ENCODE results near the gene NUFIP1. TPM values are rescaled to one million over a fixed set of nuclear protein-coding genes. Genes with fewer than 3 reads are reported as not detected.
"Not testable (repeated sequence)": the region's sequence is repeated elsewhere in the genome, so short reads cannot be mapped to it uniquely, and the experiment has no call there.

The NUFIP1 gene
- polyA plus RNA-seq, 2 donors = 1.8 to 3.0 TPM

DNA sequence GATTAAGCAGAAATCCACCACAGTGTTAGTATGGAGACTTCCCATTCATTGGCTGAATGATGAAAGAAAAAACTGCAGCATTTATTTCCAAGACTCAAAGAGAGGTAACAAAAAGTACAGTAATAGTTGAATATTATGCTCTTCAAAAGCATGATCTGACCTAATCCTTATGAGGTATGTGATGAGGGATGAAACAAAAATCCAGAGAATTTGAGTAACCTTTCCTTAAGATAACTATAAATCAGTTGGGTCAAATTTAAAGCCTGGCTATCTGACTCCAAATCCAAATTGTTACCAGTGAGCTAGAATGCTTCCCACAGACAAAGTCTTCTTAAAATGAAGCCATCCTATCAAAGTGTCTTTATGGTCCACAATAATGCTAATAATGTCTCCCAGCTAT is 38.1 kb downstream of the NUFIP1 start:
- Histone ChIP-seq H3K4me1 (ENCODE audit: control insufficient read depth in 2 of 2, insufficient read depth in 2 of 2, low read length in 1 of 2) (no peaks in the 10 kb centered on the region), H3K4me3 (ENCODE audit: low read depth in 1 of 2, low read length in 2 of 2) (no peak overlapping the region), H3K27ac (ENCODE audit: low read depth in 2 of 2, low read length in 1 of 2) (no peak overlapping the region), H3K9me3 (ENCODE audit: control insufficient read depth in 2 of 2, insufficient read depth in 1 of 2, low read depth in 1 of 2, low read length in 1 of 2) (no peaks in the 10 kb centered on the region), H3K36me3 (ENCODE audit: control insufficient read depth in 2 of 2, insufficient read depth in 2 of 2, low read length in 1 of 2) (no peaks in the 10 kb centered on the region), H3K27me3 (ENCODE audit: control insufficient read depth in 1 of 2, insufficient read depth in 2 of 2, low read length in 2 of 2) (no peaks in the 10 kb centered on the region)

DNA sequence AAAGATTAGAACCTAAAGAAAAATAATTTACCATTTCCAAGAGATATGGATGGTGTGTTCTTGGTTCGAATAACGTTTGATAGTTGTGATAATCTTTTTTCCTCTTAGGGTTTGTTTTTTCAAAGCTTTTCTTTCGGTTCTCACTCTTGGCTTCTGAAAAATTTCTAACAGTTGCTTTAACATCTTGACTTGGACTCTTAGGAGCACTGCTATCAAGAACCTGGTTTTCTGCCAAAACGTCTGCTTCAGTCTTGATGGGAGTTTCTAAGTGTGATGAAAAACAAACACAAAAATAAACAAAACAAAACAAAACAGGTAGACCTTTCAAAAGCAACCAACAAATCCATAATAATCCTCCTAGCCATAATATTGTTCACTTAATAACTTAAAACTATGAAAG is 45.9 kb downstream of the NUFIP1 start:
- WGBS, 2 donors = 79 to 81% methylated on average over 4 of the region's 4 CpGs
- H3K4me1 ChIP-seq (ENCODE audit: control insufficient read depth in 2 of 2, insufficient read depth in 2 of 2, low read length in 1 of 2); H3K27me3 ChIP-seq (ENCODE audit: control insufficient read depth in 1 of 2, insufficient read depth in 2 of 2, low read length in 2 of 2); H3K9me3 ChIP-seq (ENCODE audit: control insufficient read depth in 2 of 2, insufficient read depth in 1 of 2, low read depth in 1 of 2, low read length in 1 of 2); H3K36me3 ChIP-seq (ENCODE audit: control insufficient read depth in 2 of 2, insufficient read depth in 2 of 2, low read length in 1 of 2); H3K4me3 ChIP-seq (ENCODE audit: low read depth in 1 of 2, low read length in 2 of 2); H3K27ac ChIP-seq (ENCODE audit: low read depth in 2 of 2, low read length in 1 of 2): not testable (repeated sequence)

DNA sequence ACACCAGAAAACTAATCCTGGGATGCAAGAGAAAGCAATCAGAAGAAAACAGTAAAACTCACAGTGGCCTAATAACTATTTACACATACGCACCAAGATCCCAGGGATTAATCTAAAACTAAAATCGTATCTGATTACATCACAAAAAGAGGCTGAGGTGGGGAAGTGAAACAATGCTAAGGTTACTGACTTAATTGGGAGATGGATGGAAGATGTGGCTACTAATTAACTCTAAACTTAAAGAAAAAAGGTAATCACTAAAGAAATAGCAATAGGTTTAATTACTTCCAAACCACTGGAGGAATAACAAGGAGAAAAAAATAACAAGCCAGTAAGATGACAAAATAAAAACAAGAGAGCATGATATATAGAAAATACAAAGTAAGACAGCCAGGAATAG is 50.4 kb downstream of the NUFIP1 start:
- WGBS, 2 donors = 78 to 85% methylated on average over 2 of the region's 2 CpGs
- no peaks in the 10 kb centered on the region for H3K27me3 ChIP-seq (ENCODE audit: control insufficient read depth in 1 of 2, insufficient read depth in 2 of 2, low read length in 2 of 2)

DNA sequence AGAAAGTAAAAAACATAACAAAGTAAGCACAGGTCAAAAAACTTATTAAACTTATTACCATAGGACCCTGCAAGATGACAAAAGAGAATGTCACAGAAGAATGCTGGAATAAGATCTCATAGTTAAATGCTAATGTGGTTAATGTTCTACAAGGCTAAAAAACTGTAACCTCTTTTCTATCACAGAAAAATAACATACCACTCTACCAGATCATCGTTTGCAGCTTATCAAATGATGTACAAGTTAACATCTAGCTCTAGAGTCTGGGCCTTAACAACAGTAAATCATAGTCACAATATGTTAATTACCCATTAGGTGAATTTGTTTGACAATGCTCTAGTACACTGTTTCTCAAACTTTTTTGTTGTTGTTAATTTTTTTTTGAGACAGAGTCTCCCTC is 53.0 kb downstream of the NUFIP1 start:
- H3K27me3 ChIP-seq (ENCODE audit: control insufficient read depth in 1 of 2, insufficient read depth in 2 of 2, low read length in 2 of 2) = no peaks in the 10 kb centered on the region
- no peak overlapping the region for H3K27ac ChIP-seq (ENCODE audit: low read depth in 2 of 2, low read length in 1 of 2)
- H3K36me3 ChIP-seq (ENCODE audit: control insufficient read depth in 2 of 2, insufficient read depth in 2 of 2, low read length in 1 of 2) = no peaks in the 10 kb centered on the region
- no peak overlapping the region for H3K4me3 ChIP-seq (ENCODE audit: low read depth in 1 of 2, low read length in 2 of 2)
- 68 to 85% methylated on average over 1 of the region's 1 CpG for WGBS, 2 donors
- H3K4me1 ChIP-seq (ENCODE audit: control insufficient read depth in 2 of 2, insufficient read depth in 2 of 2, low read length in 1 of 2) = peaks cover 0 to 3% of the 10 kb centered on the region in 2 donors
- no peaks in the 10 kb centered on the region for H3K9me3 ChIP-seq (ENCODE audit: control insufficient read depth in 2 of 2, insufficient read depth in 1 of 2, low read depth in 1 of 2, low read length in 1 of 2)

More for the DNA sequence above, 50.4 kb downstream of the NUFIP1 start:
- Histone ChIP-seq H3K27ac (ENCODE audit: low read depth in 2 of 2, low read length in 1 of 2) (no peak overlapping the region), H3K4me1 (ENCODE audit: control insufficient read depth in 2 of 2, insufficient read depth in 2 of 2, low read length in 1 of 2) (no peaks in the 10 kb centered on the region), H3K9me3 (ENCODE audit: control insufficient read depth in 2 of 2, insufficient read depth in 1 of 2, low read depth in 1 of 2, low read length in 1 of 2) (no peaks in the 10 kb centered on the region), H3K4me3 (ENCODE audit: low read depth in 1 of 2, low read length in 2 of 2) (no peak overlapping the region), H3K36me3 (ENCODE audit: control insufficient read depth in 2 of 2, insufficient read depth in 2 of 2, low read length in 1 of 2) (no peaks in the 10 kb centered on the region)

DNA sequence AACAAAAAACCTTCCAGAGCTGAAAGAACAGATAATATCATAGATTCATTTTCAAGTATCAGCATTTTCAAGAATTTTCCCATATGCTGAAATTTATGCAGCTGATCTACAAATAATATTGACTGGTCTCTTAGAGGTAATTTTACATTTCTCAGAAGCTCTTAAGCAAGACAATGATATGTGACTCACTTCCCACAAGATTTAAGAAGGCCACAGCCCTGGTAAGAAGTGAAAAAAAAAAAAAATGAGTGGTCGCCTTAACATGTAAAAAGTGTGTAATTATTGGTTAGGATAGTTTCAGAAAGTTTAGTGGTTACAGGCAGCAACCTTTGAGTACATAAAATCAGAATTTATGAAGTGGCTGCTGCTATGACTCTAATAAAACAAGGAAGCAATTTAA is 54.5 kb downstream of the NUFIP1 start:
- Histone ChIP-seq H3K36me3 (ENCODE audit: control insufficient read depth in 2 of 2, insufficient read depth in 2 of 2, low read length in 1 of 2) (no peaks in the 10 kb centered on the region), H3K4me1 (ENCODE audit: control insufficient read depth in 2 of 2, insufficient read depth in 2 of 2, low read length in 1 of 2) (peaks cover 0 to 3% of the 10 kb centered on the region in 2 donors), H3K27ac (ENCODE audit: low read depth in 2 of 2, low read length in 1 of 2) (no peak overlapping the region), H3K4me3 (ENCODE audit: low read depth in 1 of 2, low read length in 2 of 2) (no peak overlapping the region), H3K27me3 (ENCODE audit: control insufficient read depth in 1 of 2, insufficient read depth in 2 of 2, low read length in 2 of 2) (no peaks in the 10 kb centered on the region), H3K9me3 (ENCODE audit: control insufficient read depth in 2 of 2, insufficient read depth in 1 of 2, low read depth in 1 of 2, low read length in 1 of 2) (no peaks in the 10 kb centered on the region)
- WGBS, 2 donors = 0% methylated on average over 1 of the region's 1 CpG

DNA sequence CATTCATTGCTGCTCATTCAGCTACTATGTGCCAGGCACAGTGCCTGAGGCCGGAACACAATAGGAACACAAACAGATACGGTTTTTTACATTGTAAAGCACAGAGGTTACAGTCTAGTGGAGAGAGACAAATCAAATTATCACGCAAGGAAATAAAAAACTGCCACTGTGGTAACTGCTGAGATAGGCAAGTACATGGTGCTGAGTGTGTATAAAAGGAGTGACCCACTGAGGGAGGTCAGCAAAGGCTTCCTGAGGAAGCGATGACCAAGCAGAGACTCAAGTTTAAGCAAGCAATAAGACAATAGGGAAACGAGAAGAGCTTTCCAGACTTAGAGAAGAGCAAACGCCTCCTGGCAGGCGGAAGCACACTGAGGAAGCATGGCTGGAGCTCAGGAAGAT is 56.4 kb downstream of the NUFIP1 start:
- Histone ChIP-seq H3K36me3 (ENCODE audit: control insufficient read depth in 2 of 2, insufficient read depth in 2 of 2, low read length in 1 of 2) (no peaks in the 10 kb centered on the region), H3K4me3 (ENCODE audit: low read depth in 1 of 2, low read length in 2 of 2) (no peak overlapping the region), H3K27me3 (ENCODE audit: control insufficient read depth in 1 of 2, insufficient read depth in 2 of 2, low read length in 2 of 2) (no peaks in the 10 kb centered on the region), H3K4me1 (ENCODE audit: control insufficient read depth in 2 of 2, insufficient read depth in 2 of 2, low read length in 1 of 2) (peaks cover 0 to 3% of the 10 kb centered on the region in 2 donors), H3K9me3 (ENCODE audit: control insufficient read depth in 2 of 2, insufficient read depth in 1 of 2, low read depth in 1 of 2, low read length in 1 of 2) (no peaks in the 10 kb centered on the region), H3K27ac (ENCODE audit: low read depth in 2 of 2, low read length in 1 of 2) (peak overlapping the region; percentile 70 to 74)
- WGBS, 2 donors = 36 to 52% methylated on average over 7 of the region's 7 CpGs

DNA sequence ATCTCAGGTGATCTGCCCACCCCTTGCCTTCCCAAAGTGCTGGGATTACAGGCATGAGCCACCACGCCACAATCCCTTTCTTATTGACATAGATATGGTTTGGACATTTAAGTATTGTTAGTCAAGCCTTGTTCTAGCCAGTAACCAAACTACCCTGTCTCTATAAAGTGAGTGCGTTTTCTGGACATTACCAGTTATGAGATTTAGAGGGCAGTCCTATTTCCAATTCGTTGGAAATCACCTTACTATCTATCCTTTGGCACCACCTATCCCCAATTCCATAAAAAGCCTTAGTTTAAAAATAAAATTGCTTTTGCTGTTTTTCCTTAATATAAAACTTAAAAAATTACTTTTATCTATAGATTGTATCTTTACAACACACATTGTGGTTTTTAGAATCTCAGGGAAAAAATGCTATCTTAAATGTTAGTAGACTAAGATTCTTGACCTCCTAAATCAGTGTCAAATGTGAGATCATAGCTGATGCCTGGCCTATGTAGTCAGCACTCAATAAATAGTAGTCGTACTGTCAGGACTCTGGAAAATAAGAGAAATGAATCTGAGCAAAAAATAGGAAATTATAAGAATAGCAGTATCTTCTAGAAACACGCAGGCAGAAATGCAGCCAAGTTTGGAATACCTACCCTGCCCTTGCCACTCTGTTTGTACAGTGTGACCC is 57.0 kb downstream of the NUFIP1 start:
- H3K27me3 ChIP-seq (ENCODE audit: control insufficient read depth in 1 of 2, insufficient read depth in 2 of 2, low read length in 2 of 2) = no peaks in the 10 kb centered on the region
- no peaks in the 10 kb centered on the region for H3K36me3 ChIP-seq (ENCODE audit: control insufficient read depth in 2 of 2, insufficient read depth in 2 of 2, low read length in 1 of 2)
- WGBS, 2 donors = 51 to 58% methylated on average over 5 of the region's 5 CpGs
- no peaks in the 10 kb centered on the region for H3K9me3 ChIP-seq (ENCODE audit: control insufficient read depth in 2 of 2, insufficient read depth in 1 of 2, low read depth in 1 of 2, low read length in 1 of 2)
- no peak overlapping the region for H3K4me3 ChIP-seq (ENCODE audit: low read depth in 1 of 2, low read length in 2 of 2)
- H3K27ac ChIP-seq (ENCODE audit: low read depth in 2 of 2, low read length in 1 of 2) = peak overlapping the region; percentile 70 to 74
- H3K4me1 ChIP-seq (ENCODE audit: control insufficient read depth in 2 of 2, insufficient read depth in 2 of 2, low read length in 1 of 2) = peaks cover 0 to 3% of the 10 kb centered on the region in 2 donors

DNA sequence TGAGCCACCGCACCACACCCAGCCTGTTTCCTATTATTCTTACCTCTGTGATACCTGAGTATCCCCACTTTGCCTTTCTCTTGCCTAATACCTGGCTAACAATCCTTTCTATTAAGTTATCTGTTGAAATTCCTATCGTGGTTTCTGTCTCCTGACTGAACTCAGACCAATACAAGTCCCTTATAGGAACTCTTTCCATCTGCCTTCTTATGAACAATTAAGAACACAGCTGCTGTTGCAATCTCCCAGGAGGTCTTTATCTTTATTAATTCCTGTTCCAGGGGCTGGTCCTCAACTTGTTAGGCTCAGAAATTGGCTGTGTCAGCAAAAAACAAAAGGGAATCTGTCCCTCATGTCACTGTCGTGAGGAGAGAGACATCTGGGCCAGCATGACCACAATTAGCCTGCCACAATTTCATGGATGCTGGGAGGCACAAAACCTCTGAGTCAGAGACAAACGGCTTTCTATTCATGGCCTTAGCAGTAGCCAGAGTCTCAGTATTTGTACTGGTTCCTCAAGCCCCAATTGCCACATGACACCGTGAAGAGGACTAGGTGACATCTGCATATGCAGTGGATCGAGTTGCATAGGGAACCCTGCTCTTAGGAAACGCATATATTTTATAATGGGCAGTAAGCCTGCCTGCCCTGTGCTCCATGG is 58.2 kb downstream of the NUFIP1 start:
- no peaks in the 10 kb centered on the region for H3K36me3 ChIP-seq (ENCODE audit: control insufficient read depth in 2 of 2, insufficient read depth in 2 of 2, low read length in 1 of 2)
- H3K4me1 ChIP-seq (ENCODE audit: control insufficient read depth in 2 of 2, insufficient read depth in 2 of 2, low read length in 1 of 2) = peaks cover 0 to 3% of the 10 kb centered on the region in 2 donors
- no peaks in the 10 kb centered on the region for H3K9me3 ChIP-seq (ENCODE audit: control insufficient read depth in 2 of 2, insufficient read depth in 1 of 2, low read depth in 1 of 2, low read length in 1 of 2)
- no peak overlapping the region for H3K4me3 ChIP-seq (ENCODE audit: low read depth in 1 of 2, low read length in 2 of 2)
- peak overlapping the region in 1 of 2 donors; percentile 55 for H3K27ac ChIP-seq (ENCODE audit: low read depth in 2 of 2, low read length in 1 of 2)
- 72 to 75% methylated on average over 7 of the region's 7 CpGs for WGBS, 2 donors
- H3K27me3 ChIP-seq (ENCODE audit: control insufficient read depth in 1 of 2, insufficient read depth in 2 of 2, low read length in 2 of 2) = no peaks in the 10 kb centered on the region

DNA sequence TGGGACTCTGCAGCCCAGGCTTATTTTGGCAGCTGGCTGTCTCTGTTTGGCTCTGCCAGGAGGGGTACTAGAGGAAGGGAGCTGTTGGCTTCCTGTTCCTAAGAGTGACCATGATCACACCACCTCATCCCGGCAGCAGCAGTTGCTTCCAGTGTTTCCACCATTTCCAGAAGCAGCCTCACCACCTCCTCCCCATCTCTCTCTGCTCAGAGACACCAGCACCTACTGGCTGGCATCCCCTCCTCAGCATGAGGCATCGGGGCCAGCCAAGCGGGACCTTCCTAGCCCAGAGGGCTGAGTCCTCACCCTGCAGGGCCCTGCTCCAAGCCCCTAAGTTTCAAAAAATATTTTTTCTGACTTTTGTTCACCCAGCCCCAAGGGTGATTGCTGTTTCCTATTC is 59.0 kb downstream of the NUFIP1 start:
- H3K27ac ChIP-seq (ENCODE audit: low read depth in 2 of 2, low read length in 1 of 2) = no peak overlapping the region
- H3K9me3 ChIP-seq (ENCODE audit: control insufficient read depth in 2 of 2, insufficient read depth in 1 of 2, low read depth in 1 of 2, low read length in 1 of 2) = no peaks in the 10 kb centered on the region
- H3K27me3 ChIP-seq (ENCODE audit: control insufficient read depth in 1 of 2, insufficient read depth in 2 of 2, low read length in 2 of 2) = no peaks in the 10 kb centered on the region
- H3K4me1 ChIP-seq (ENCODE audit: control insufficient read depth in 2 of 2, insufficient read depth in 2 of 2, low read length in 1 of 2) = peaks cover 0 to 3% of the 10 kb centered on the region in 2 donors
- WGBS, 2 donors = 74 to 89% methylated on average over 3 of the region's 3 CpGs
- no peak overlapping the region for H3K4me3 ChIP-seq (ENCODE audit: low read depth in 1 of 2, low read length in 2 of 2)
- H3K36me3 ChIP-seq (ENCODE audit: control insufficient read depth in 2 of 2, insufficient read depth in 2 of 2, low read length in 1 of 2) = no peaks in the 10 kb centered on the region

DNA sequence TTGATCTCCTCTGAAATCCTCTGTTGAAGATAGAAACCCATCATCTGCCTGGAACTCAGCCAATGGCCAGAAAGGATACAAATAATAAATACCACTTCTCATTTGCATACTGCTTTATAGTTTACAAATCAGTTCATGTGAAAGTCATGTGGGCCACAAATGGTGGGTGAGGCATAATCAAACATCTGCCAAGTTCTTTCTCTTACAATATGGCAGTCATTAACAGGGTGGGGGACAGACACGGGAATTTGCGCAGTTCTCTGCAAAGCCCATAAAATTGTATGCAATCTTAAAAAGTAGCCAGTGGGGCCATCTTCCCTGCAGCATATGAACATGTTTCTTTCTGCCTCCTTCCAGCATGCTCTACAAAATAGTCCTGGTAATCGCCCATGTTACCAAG is 59.6 kb downstream of the NUFIP1 start:
- 87 to 93% methylated on average over 3 of the region's 3 CpGs for WGBS, 2 donors
- H3K9me3 ChIP-seq (ENCODE audit: control insufficient read depth in 2 of 2, insufficient read depth in 1 of 2, low read depth in 1 of 2, low read length in 1 of 2) = no peaks in the 10 kb centered on the region
- no peaks in the 10 kb centered on the region for H3K36me3 ChIP-seq (ENCODE audit: control insufficient read depth in 2 of 2, insufficient read depth in 2 of 2, low read length in 1 of 2)
- H3K4me3 ChIP-seq (ENCODE audit: low read depth in 1 of 2, low read length in 2 of 2) = no peak overlapping the region
- H3K4me1 ChIP-seq (ENCODE audit: control insufficient read depth in 2 of 2, insufficient read depth in 2 of 2, low read length in 1 of 2) = peaks cover 0 to 3% of the 10 kb centered on the region in 2 donors
- no peak overlapping the region for H3K27ac ChIP-seq (ENCODE audit: low read depth in 2 of 2, low read length in 1 of 2)
- H3K27me3 ChIP-seq (ENCODE audit: control insufficient read depth in 1 of 2, insufficient read depth in 2 of 2, low read length in 2 of 2) = no peaks in the 10 kb centered on the region

All from esophagus (tissue), 2 donors.